Tibial artery (tissue), 4 donors: ENCODE measurements around the gene GCNT1.
"Not testable (repeated sequence)": the region's sequence is repeated elsewhere in the genome, so short reads cannot be mapped to it uniquely, and the experiment has no call there.

Source experiments
- DNase-seq, 2 donors: peaks; one replicate each; pipeline ENCODE4 v3.0.0-alpha.2; 2019
- H3K27ac ChIP-seq, 2 donors: fragments of 200-600 bp; sonication (generic) in 1 of 2; 1 replicate in 1 of 2; 2 replicates in 1 of 2; pipeline ENCODE4 v1.5.1; 2018 to 2019; ENCODE audit warnings: mild to moderate bottlenecking in 1 of 2
- H3K27me3 ChIP-seq, 2 donors: fragments of 200-600 bp; sonication (generic) in 1 of 2; one replicate each; pipeline versions ENCODE4 v1.5.1 to v1.6.0; 2016 to 2019
- H3K36me3 ChIP-seq, 3 donors: fragments of 200-600 bp; sonication (generic) in 2 of 3; one replicate each; pipeline ENCODE4 v1.5.1; 2016 to 2019; ENCODE audit warnings: mild to moderate bottlenecking in 2 of 3
- H3K4me1 ChIP-seq, 4 donors: fragments of 200-600 bp; sonication (generic) in 2 of 4; 1 replicate in 3 of 4; 2 replicates in 1 of 4; pipeline ENCODE4 v1.5.1; 2016 to 2019
- H3K4me3 ChIP-seq, 2 donors: fragments of 200-600 bp; sonication (generic) in 1 of 2; 1 replicate in 1 of 2; 2 replicates in 1 of 2; pipeline ENCODE4 v1.5.1; 2018 to 2019; ENCODE audit warnings: mild to moderate bottlenecking in 2 of 2
- H3K9me3 ChIP-seq, 3 donors: fragments of 200-600 bp; sonication (generic) in 1 of 3; one replicate each; pipeline ENCODE4 v1.5.1; 2016 to 2019
- CTCF ChIP-seq, 2 experiments: fragments of 200-600 bp in 1 of 2; fragments of 450-650 bp in 1 of 2; IDR thresholded peaks; one replicate each; pipeline ENCODE4 v1.5.1; 2017 to 2019; ENCODE audit warnings: antibody characterized with exemption in 2 of 2, mild to moderate bottlenecking in 1 of 2, moderate library complexity in 1 of 2
- intact Hi-C: fragments of 100-400 bp; cut with DNase I; formaldehyde crosslinking; loops from one replicate; pipeline ENCODE4 v1.15.0; 2023; ENCODE audit warnings: low total_unique reads

GCNT1 gene

GRCh38 chr9:76521244-76521681, 62.3 kb downstream of the GCNT1 start:
- Histone ChIP-seq H3K4me1 (no peaks in the 10 kb centered on the region), H3K27ac (no peak overlapping the region), H3K4me3 (no peak overlapping the region), H3K36me3 (no peaks in the 10 kb centered on the region), H3K9me3 (no peaks in the 10 kb centered on the region), H3K27me3 (peaks cover 0 to 3% of the 10 kb centered on the region in 2 donors)
- intact Hi-C loops = no loop called here
- DNase-seq = no peak
- no peak for TF ChIP-seq CTCF (IDR thresholded peaks at IDR 0.05)

- no peaks in the 10 kb centered on the region for H3K9me3 ChIP-seq
These were observed 62.9 kb downstream of the GCNT1 start for GRCh38 chr9:76521906-76522305.

GRCh38 chr9:76523617-76524200, 64.7 kb downstream of the GCNT1 start:
- intact Hi-C loops, H3K27me3 ChIP-seq, H3K4me3 ChIP-seq, DNase-seq, H3K4me1 ChIP-seq, H3K27ac ChIP-seq, H3K9me3 ChIP-seq, H3K36me3 ChIP-seq: not testable (repeated sequence)

More at GRCh38 chr9:76521906-76522305, 62.9 kb downstream of the GCNT1 start:
- no peak overlapping the region for H3K4me3 ChIP-seq
- peaks cover 0 to 3% of the 10 kb centered on the region in 2 donors for H3K27me3 ChIP-seq
- H3K36me3 ChIP-seq = no peaks in the 10 kb centered on the region
- no peaks in the 10 kb centered on the region for H3K4me1 ChIP-seq
- no peak for DNase-seq
- intact Hi-C loops = no loop called here
- no peak for TF ChIP-seq CTCF (IDR thresholded peaks at IDR 0.05)
- no peak overlapping the region for H3K27ac ChIP-seq

- no peaks in the 10 kb centered on the region for H3K4me1 ChIP-seq
- no peak for DNase-seq
- no peak for TF ChIP-seq CTCF (IDR thresholded peaks at IDR 0.05)
These were observed 66.2 kb downstream of the GCNT1 start for GRCh38 chr9:76525196-76525595.

GRCh38 chr9:76526026-76526425, 67.0 kb downstream of the GCNT1 start:
- Histone ChIP-seq H3K4me3 (no peak overlapping the region), H3K9me3 (no peaks in the 10 kb centered on the region), H3K36me3 (no peaks in the 10 kb centered on the region), H3K27ac (no peak overlapping the region), H3K4me1 (no peaks in the 10 kb centered on the region), H3K27me3 (peaks cover 0 to 2% of the 10 kb centered on the region in 2 donors)
- TF ChIP-seq CTCF (IDR thresholded peaks at IDR 0.05) = no peak
- no peak for DNase-seq
- intact Hi-C loops = no loop called here

More at GRCh38 chr9:76525196-76525595, 66.2 kb downstream of the GCNT1 start:
- Histone ChIP-seq H3K9me3 (no peaks in the 10 kb centered on the region), H3K27me3 (peaks cover 0 to 2% of the 10 kb centered on the region in 2 donors), H3K36me3 (no peaks in the 10 kb centered on the region), H3K4me3 (no peak overlapping the region), H3K27ac (no peak overlapping the region)
- intact Hi-C loops = no loop called here

GRCh38 chr9:76528056-76528455, 69.1 kb downstream of the GCNT1 start:
- TF ChIP-seq CTCF (IDR thresholded peaks at IDR 0.05) = no peak
- Histone ChIP-seq H3K4me1 (peaks cover 0 to 2% (median 0%) of the 10 kb centered on the region in 4 donors), H3K27me3 (peaks cover 0 to 2% of the 10 kb centered on the region in 2 donors), H3K27ac (no peak overlapping the region), H3K36me3 (no peaks in the 10 kb centered on the region), H3K4me3 (no peak overlapping the region), H3K9me3 (no peaks in the 10 kb centered on the region)
- intact Hi-C loops = no loop called here
- no peak for DNase-seq
